OCI-LY7 (cell line): ENCODE measurements around the gene ATP8B1. TPM values are rescaled to one million over a fixed set of nuclear protein-coding genes. Genes with fewer than 3 reads are reported as not detected.

Source experiments
- BruUV-seq: library from RNA; stranded (reverse); fragments of 400-500 nt; replicated peaks from 2 replicates; lab custom pipeline; 2021; lab: Mats Ljungman, UMichigan
- CTCF ChIA-PET: fragments of 300-600 bp; sonication (Branson Sonifier 250); formaldehyde crosslinking; loops from one replicate; lab custom pipeline; 2022; ENCODE audit warnings: antibody characterized with exemption; ENCODE audit not compliant: unreplicated experiment; lab: Charles Lee
- POLR2A ChIA-PET: fragments of 300-600 bp; sonication (Branson Sonifier 250); formaldehyde crosslinking; loops from one replicate; lab custom pipeline; 2022; ENCODE audit warnings: antibody characterized with exemption; lab: Charles Lee
- DNase-seq: peaks from one replicate; pipeline ENCODE4 v3.0.0-alpha.2; 2015; ENCODE audit warnings: low spot score
- H2AFZ ChIP-seq: fragments of 200-600 bp; sonication (generic), shearing (Covaris generic); 2 replicates; pipeline ENCODE4 v1.6.1; 2014; ENCODE audit warnings: mild to moderate bottlenecking, antibody characterized with exemption, low read length, moderate library complexity
- H3K27ac ChIP-seq: fragments of 200-600 bp; sonication (generic); 2 replicates; pipeline ENCODE4 v1.5.1; 2014; ENCODE audit warnings: mixed run types, low read depth, mild to moderate bottlenecking, moderate library complexity, low read length, inconsistent platforms; ENCODE audit not compliant: poor library complexity, severe bottlenecking
- H3K36me3 ChIP-seq: fragments of 200-600 bp; sonication (generic); 2 replicates; pipeline ENCODE4 v1.6.1; 2014; ENCODE audit warnings: mild to moderate bottlenecking, antibody characterized with exemption, low read length, moderate library complexity, mixed read lengths; ENCODE audit not compliant: insufficient read depth
- H3K4me1 ChIP-seq: fragments of 200-600 bp; sonication (generic); 2 replicates; pipeline ENCODE4 v1.5.1; 2014; ENCODE audit warnings: mild to moderate bottlenecking, low read length; ENCODE audit not compliant: insufficient read depth, poor library complexity, severe bottlenecking
- H3K4me2 ChIP-seq: fragments of 200-600 bp; sonication (generic); 2 replicates; pipeline ENCODE4 v1.6.1; 2014; ENCODE audit warnings: mild to moderate bottlenecking, low read length
- H3K4me3 ChIP-seq: fragments of 200-600 bp; sonication (generic); 2 replicates; pipeline ENCODE4 v1.5.1; 2014; ENCODE audit warnings: mild to moderate bottlenecking, low read depth, low read length; ENCODE audit not compliant: poor library complexity, severe bottlenecking
- H3K79me2 ChIP-seq: fragments of 200-600 bp; sonication (generic); 2 replicates; pipeline ENCODE4 v1.6.1; 2016; ENCODE audit warnings: low read depth, mild to moderate bottlenecking, low read length, moderate library complexity, mixed read lengths; ENCODE audit not compliant: insufficient read depth
- H3K9me2 ChIP-seq: fragments of 200-600 bp; sonication (generic); 2 replicates; pipeline ENCODE4 v1.6.1; 2016; ENCODE audit warnings: mild to moderate bottlenecking, low read length, mixed read lengths; ENCODE audit not compliant: insufficient read depth
- H3K9me3 ChIP-seq: fragments of 200-600 bp; sonication (generic); 2 replicates; pipeline ENCODE4 v1.6.1; 2014; ENCODE audit warnings: mild to moderate bottlenecking, mixed run types, low read length, mixed read lengths
- H4K20me1 ChIP-seq: fragments of 200-600 bp; sonication (generic); 2 replicates; pipeline ENCODE4 v1.6.1; 2014; ENCODE audit warnings: mild to moderate bottlenecking, antibody characterized with exemption, low read length, moderate library complexity, mixed read lengths; ENCODE audit not compliant: insufficient read depth
- EZH2phosphoT487 ChIP-seq: fragments of 200-600 bp; sonication (generic); IDR thresholded peaks from 2 replicates; pipeline ENCODE4 v1.6.1; 2018; ENCODE audit warnings: low read depth, borderline replicate concordance, mild to moderate bottlenecking, mixed run types, antibody characterized with exemption, low read length, moderate library complexity, mixed read lengths
- intact Hi-C: fragments of 100-400 bp; cut with micrococcal nuclease; formaldehyde crosslinking; loops from one replicate; pipeline ENCODE4 v1.10.0; 2022; ENCODE audit not compliant: unreplicated experiment
- total RNA-seq, 2 experiments: library from RNA; depleted of rRNA in 1 of 2; stranded (reverse); fragments of >200 nt in 1 of 2; shearing (Covaris generic) in 1 of 2; gene quantifications; 2 replicates each; pipeline ENCODE4 v1.2.3, GENCODE V29; 2014 to 2022
- TF ChIP-seq, protein P1 (sequence below): fragments of 200-600 bp; sonication (generic); conservative IDR thresholded peaks from 2 replicates; pipeline ENCODE4 v1.5.1; 2014; ENCODE audit warnings: mild to moderate bottlenecking, antibody characterized with exemption, low read length, moderate library complexity, mixed read lengths

The ATP8B1 gene
- total RNA-seq, 2 experiments from 2014 or later, result not detected

DNA sequence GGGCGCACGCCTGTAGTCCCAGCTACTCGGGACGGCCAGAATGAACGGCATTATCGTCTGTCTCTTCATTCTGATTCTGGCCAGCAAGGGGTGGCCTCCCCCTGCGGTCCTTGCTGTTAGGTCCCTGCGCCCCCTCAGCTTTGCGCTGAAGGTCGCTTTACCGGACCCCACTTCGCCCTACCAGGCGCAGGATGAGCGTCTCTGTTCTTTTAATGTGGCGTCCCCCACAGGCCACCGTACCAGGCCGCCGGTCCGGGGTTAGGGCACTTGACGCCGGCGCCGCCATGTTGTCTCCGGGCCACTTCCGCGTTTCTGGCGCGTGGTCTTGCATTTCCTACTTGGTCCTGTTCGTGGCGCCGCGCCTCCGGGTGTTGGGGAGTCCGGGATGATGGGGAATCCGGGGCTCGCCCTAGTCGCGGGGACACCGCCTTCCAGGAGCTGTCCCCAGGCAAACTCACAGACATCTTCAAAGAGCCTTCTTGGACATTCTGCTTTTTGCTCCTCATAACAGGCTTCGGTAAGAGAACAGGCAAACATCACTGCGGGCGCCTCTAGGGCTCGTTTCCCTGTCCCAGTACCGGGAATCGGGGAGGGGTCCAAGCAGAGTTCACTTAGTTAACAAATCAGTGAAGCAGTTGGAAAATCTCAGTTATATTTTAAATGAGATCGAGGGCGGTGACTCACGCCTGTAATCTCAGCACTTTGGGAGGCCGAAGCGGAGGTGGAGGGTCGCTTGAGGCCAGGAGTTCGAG is 172.9 kb downstream of the ATP8B1 start:
- BruUV-seq, result TSS peak; percentile 90
- Histone ChIP-seq H3K79me2 (peaks cover 10% of the 10 kb centered on the region; the same call in 1 of the 2 replicates), H3K9me3 (no peaks in the 10 kb centered on the region), H3K4me2 (peak overlapping the region; percentile 88), H3K36me3 (no peaks in the 10 kb centered on the region), H2AFZ (peak overlapping the region; percentile 90), H3K27ac (peak overlapping the region; percentile 94), H3K9me2 (no peaks in the 10 kb centered on the region), H4K20me1 (0 out of 2 replicates have a peak, but pooled peaks cover 4% of the 10 kb centered on the region), H3K4me3 (peak overlapping the region; percentile 91), H3K4me1 (peaks cover 11% of the 10 kb centered on the region)
- TF ChIP-seq EZH2phosphoT487, result no peak
- TF ChIP-seq, protein P1, sequence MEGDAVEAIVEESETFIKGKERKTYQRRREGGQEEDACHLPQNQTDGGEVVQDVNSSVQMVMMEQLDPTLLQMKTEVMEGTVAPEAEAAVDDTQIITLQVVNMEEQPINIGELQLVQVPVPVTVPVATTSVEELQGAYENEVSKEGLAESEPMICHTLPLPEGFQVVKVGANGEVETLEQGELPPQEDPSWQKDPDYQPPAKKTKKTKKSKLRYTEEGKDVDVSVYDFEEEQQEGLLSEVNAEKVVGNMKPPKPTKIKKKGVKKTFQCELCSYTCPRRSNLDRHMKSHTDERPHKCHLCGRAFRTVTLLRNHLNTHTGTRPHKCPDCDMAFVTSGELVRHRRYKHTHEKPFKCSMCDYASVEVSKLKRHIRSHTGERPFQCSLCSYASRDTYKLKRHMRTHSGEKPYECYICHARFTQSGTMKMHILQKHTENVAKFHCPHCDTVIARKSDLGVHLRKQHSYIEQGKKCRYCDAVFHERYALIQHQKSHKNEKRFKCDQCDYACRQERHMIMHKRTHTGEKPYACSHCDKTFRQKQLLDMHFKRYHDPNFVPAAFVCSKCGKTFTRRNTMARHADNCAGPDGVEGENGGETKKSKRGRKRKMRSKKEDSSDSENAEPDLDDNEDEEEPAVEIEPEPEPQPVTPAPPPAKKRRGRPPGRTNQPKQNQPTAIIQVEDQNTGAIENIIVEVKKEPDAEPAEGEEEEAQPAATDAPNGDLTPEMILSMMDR, result peak; percentile 72
- ChIA-PET CTCF (interaction anchor here (0.6 kb wide), 2 partner anchors 258 to 1048 kb away, joined by 4 read pairs; no protein-coding TSS in a partner anchor), POLR2A (interaction anchor here (0.5 to 1.3 kb wide), 5 partner anchors 8 to 1235 kb away, joined by 3 to 7 read pairs (median 5); partner anchors contain the start of genes NARS1 and ZNF532)
- peak; percentile 90 for DNase-seq
- intact Hi-C loops, result loop anchor here (1.0 to 10.0 kb wide), 2 partner anchors 9 to 225 kb away; partner anchors contain the start of gene NARS1

GRCh38 chr18:57629422-57629821 is 173.7 kb downstream of the ATP8B1 start:
- Histone ChIP-seq H3K4me2 (peak overlapping the region; percentile 88), H3K9me2 (no peaks in the 10 kb centered on the region), H3K27ac (no peak overlapping the region), H2AFZ (peak overlapping the region; percentile 90), H3K4me3 (peak overlapping the region; percentile 91), H3K79me2 (peaks cover 10% of the 10 kb centered on the region; the same call in 1 of the 2 replicates), H4K20me1 (0 out of 2 replicates have a peak, but pooled peaks cover 4% of the 10 kb centered on the region), H3K36me3 (no peaks in the 10 kb centered on the region), H3K9me3 (no peaks in the 10 kb centered on the region), H3K4me1 (peaks cover 11% of the 10 kb centered on the region)
- peak; percentile 1 for DNase-seq
- TSS peak; percentile 90 for BruUV-seq
- intact Hi-C loops, result no loop called here
- ChIA-PET CTCF (no interaction called here), POLR2A (interaction anchor here (0.6 kb wide), 2 partner anchors 9 to 23 kb away, joined by 3 to 6 read pairs; no protein-coding TSS in a partner anchor)
- TF ChIP-seq, protein P1, result no peak
- TF ChIP-seq EZH2phosphoT487, result no peak
